ENCODE data around the gene SMARCAL1. TPM values are rescaled to one million over a fixed set of nuclear protein-coding genes. Genes with fewer than 3 reads are reported as not detected.

SMARCAL1 gene
- total RNA-seq, 1 donor, result 21.7 TPM

GRCh38 chr2:216498070-216498378 is 85.7 kb downstream of the SMARCAL1 start:
- peaks cover 41% of the 10 kb centered on the region for H4K20me1 ChIP-seq (ENCODE audit: insufficient read depth, low read length)
- TF ChIP-seq, protein P1, sequence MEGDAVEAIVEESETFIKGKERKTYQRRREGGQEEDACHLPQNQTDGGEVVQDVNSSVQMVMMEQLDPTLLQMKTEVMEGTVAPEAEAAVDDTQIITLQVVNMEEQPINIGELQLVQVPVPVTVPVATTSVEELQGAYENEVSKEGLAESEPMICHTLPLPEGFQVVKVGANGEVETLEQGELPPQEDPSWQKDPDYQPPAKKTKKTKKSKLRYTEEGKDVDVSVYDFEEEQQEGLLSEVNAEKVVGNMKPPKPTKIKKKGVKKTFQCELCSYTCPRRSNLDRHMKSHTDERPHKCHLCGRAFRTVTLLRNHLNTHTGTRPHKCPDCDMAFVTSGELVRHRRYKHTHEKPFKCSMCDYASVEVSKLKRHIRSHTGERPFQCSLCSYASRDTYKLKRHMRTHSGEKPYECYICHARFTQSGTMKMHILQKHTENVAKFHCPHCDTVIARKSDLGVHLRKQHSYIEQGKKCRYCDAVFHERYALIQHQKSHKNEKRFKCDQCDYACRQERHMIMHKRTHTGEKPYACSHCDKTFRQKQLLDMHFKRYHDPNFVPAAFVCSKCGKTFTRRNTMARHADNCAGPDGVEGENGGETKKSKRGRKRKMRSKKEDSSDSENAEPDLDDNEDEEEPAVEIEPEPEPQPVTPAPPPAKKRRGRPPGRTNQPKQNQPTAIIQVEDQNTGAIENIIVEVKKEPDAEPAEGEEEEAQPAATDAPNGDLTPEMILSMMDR (IDR thresholded peaks at IDR 0.05; ENCODE audit: extremely low read depth, low read depth, low read length), result no peak
- H3K4me2 ChIP-seq (ENCODE audit: insufficient read depth, low read length), result peak overlapping the region; percentile 98
- peaks cover 56% of the 10 kb centered on the region for H3K4me1 ChIP-seq (ENCODE audit: insufficient read depth, low read length)
- H3K9me3 ChIP-seq (ENCODE audit: low read depth, low read length), result no peaks in the 10 kb centered on the region
- peak overlapping the region; percentile 98 for H3K4me3 ChIP-seq (ENCODE audit: insufficient read depth, low read length)
- no peaks in the 10 kb centered on the region for H3K27me3 ChIP-seq (ENCODE audit: insufficient read depth, low read length)
- H3K36me3 ChIP-seq (ENCODE audit: insufficient read depth, low read length), result peaks cover 36% of the 10 kb centered on the region
- H3K79me2 ChIP-seq (ENCODE audit: insufficient read depth, low read length), result peaks cover 62% of the 10 kb centered on the region
- peak overlapping the region; percentile 93 for H3K27ac ChIP-seq (ENCODE audit: low read depth, low read length)
- no peak for DNase-seq (ENCODE audit: insufficient read length, low spot score, missing footprints)
- H2AFZ ChIP-seq (ENCODE audit: low read length), result peak overlapping the region; percentile 98

DNA sequence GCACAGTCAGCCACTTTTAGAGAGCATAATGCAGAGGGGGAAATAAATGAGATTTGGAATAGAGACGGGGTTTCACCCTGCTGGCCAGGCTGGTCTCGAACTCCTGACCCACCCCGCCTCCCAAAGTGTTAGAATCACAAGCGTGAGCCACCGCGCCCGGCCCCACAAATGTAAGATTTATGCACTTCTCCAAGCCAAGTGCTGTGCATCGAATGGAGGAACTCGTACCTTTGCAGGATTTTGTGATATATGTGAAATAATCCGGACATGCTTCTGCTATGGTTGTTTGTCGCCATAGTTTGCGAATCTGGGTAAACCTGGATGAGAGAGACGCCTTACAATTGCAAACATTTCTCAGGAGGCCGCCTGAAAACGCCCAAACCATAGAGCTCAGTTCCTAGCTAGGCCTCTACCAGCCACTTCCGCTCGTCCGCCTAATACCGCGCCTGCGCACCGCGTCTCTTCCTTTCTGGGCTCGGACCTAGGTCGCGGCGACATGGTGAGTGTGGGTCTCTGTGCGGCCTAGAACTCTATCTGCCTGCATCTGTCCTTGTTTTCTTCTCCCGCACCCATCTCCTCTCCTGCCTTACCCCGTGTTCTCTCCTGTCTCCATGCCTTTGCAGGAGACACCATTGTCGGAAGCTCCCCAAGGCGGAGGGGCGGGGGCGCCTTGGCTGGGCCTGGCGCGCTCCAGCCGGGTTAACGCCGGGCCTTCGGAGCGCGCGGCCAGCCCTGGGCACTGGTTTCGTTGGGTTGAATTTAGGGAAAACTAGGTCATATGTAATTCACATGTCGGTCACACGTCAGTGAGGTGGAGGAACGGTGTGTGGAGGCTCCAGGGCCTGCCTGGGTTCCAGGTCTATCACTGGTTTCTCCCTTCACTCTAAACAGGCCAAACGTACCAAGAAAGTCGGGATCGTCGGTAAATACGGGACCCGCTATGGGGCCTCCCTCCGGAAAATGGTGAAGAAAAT is 86.4 kb downstream of the SMARCAL1 start, which contains the start of gene RPL37A:
TSS of gene RPL37A (plus strand) at position 466 of the 974 bp plus-strand sequence. CDS start at position 497, 31 bp downstream.
- peaks cover 42% of the 10 kb centered on the region for H3K36me3 ChIP-seq (ENCODE audit: insufficient read depth, low read length)
- no peaks in the 10 kb centered on the region for H3K9me3 ChIP-seq (ENCODE audit: low read depth, low read length)
- TF ChIP-seq, protein P1 (IDR thresholded peaks at IDR 0.05; ENCODE audit: extremely low read depth, low read depth, low read length), result no peak
- H3K4me1 ChIP-seq (ENCODE audit: insufficient read depth, low read length), result peaks cover 53% of the 10 kb centered on the region
- peaks cover 63% of the 10 kb centered on the region for H3K79me2 ChIP-seq (ENCODE audit: insufficient read depth, low read length)
- peak; percentile 90 for DNase-seq (ENCODE audit: insufficient read length, low spot score, missing footprints)
- peak within 1 kb of the TSS; percentile 98 for H3K4me3 ChIP-seq (ENCODE audit: insufficient read depth, low read length)
- H3K4me2 ChIP-seq (ENCODE audit: insufficient read depth, low read length), result peak within 1 kb of the TSS; percentile 98
- H3K27me3 ChIP-seq (ENCODE audit: insufficient read depth, low read length), result no peaks in the 10 kb centered on the region
- H3K27ac ChIP-seq (ENCODE audit: low read depth, low read length), result peak within 1 kb of the TSS; percentile 93
- peaks cover 48% of the 10 kb centered on the region for H4K20me1 ChIP-seq (ENCODE audit: insufficient read depth, low read length)
- H2AFZ ChIP-seq (ENCODE audit: low read length), result peak within 1 kb of the TSS; percentile 98

DNA sequence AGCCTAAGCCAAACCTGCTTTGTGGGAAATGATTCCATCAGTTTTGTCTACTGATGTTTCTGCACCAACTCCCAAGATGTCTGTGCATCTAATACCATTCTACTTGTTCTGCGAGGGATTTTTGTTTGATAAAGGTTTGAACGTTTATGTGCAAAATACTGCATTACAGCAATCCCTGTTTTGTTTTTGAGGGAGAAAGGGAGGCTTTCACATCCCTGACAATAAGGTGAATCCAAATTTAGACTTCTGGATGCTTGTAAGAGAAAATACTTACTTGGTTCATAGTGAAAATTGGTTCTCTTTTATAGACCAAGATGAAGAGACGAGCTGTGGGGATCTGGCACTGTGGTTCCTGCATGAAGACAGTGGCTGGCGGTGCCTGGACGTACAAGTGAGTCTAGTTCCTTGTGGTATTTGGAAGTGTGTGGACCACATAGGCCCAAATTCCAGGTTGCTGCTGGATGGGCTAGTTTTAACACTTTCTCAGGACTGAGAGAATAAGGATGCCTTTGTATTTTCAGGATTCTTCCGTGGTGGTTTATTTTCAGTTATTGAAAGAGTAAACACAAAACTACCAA is 87.4 kb downstream of the SMARCAL1 start:
- H3K27ac ChIP-seq (ENCODE audit: low read depth, low read length), result peak overlapping the region; percentile 93
- H3K36me3 ChIP-seq (ENCODE audit: insufficient read depth, low read length), result peaks cover 53% of the 10 kb centered on the region
- TF ChIP-seq, protein P1 (IDR thresholded peaks at IDR 0.05; ENCODE audit: extremely low read depth, low read depth, low read length), result no peak
- DNase-seq (ENCODE audit: insufficient read length, low spot score, missing footprints), result no peak
- peaks cover 63% of the 10 kb centered on the region for H3K79me2 ChIP-seq (ENCODE audit: insufficient read depth, low read length)
- peaks cover 50% of the 10 kb centered on the region for H3K4me1 ChIP-seq (ENCODE audit: insufficient read depth, low read length)
- H3K27me3 ChIP-seq (ENCODE audit: insufficient read depth, low read length), result no peaks in the 10 kb centered on the region
- H2AFZ ChIP-seq (ENCODE audit: low read length), result no peak overlapping the region
- H3K9me3 ChIP-seq (ENCODE audit: low read depth, low read length), result no peaks in the 10 kb centered on the region
- H3K4me3 ChIP-seq (ENCODE audit: insufficient read depth, low read length), result peak overlapping the region; percentile 98
- peak overlapping the region; percentile 98 for H3K4me2 ChIP-seq (ENCODE audit: insufficient read depth, low read length)
- H4K20me1 ChIP-seq (ENCODE audit: insufficient read depth, low read length), result peaks cover 56% of the 10 kb centered on the region

DNA sequence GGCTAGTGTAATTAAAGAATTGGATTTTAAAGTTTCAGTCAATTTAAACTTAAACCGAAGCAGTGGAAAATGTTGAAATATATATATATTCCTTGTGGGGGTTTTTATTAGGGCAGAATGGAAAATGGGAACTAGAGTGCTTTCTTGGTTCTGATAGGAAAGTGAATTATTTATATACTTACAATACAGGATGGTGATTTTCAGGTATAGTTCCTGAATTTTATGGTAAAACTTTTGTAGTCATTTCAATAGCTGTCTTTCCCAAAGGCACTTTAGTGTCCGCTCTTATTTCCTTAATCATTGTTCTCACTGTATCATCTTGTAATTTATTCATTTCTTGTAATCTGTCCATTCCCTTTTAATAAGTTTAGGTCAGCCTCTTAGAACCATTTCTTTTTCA is 88.3 kb downstream of the SMARCAL1 start:
- peaks cover 57% of the 10 kb centered on the region for H3K36me3 ChIP-seq (ENCODE audit: insufficient read depth, low read length)

More for the DNA sequence above, 88.3 kb downstream of the SMARCAL1 start:
- Histone ChIP-seq H3K4me1 (ENCODE audit: insufficient read depth, low read length) (peaks cover 43% of the 10 kb centered on the region), H3K79me2 (ENCODE audit: insufficient read depth, low read length) (peaks cover 63% of the 10 kb centered on the region), H3K9me3 (ENCODE audit: low read depth, low read length) (no peaks in the 10 kb centered on the region), H3K4me2 (ENCODE audit: insufficient read depth, low read length) (peak overlapping the region; percentile 98), H4K20me1 (ENCODE audit: insufficient read depth, low read length) (peaks cover 56% of the 10 kb centered on the region), H2AFZ (ENCODE audit: low read length) (no peak overlapping the region), H3K27ac (ENCODE audit: low read depth, low read length) (peak overlapping the region; percentile 93), H3K4me3 (ENCODE audit: insufficient read depth, low read length) (peak overlapping the region; percentile 98), H3K27me3 (ENCODE audit: insufficient read depth, low read length) (no peaks in the 10 kb centered on the region)
- TF ChIP-seq, protein P1 (IDR thresholded peaks at IDR 0.05; ENCODE audit: extremely low read depth, low read depth, low read length), result no peak
- no peak for DNase-seq (ENCODE audit: insufficient read length, low spot score, missing footprints)
